HepG2 (cell line): Measurements from ENCODE around the gene BBLN. TPM values are rescaled to one million over a fixed set of nuclear protein-coding genes. Genes with fewer than 3 reads are reported as not detected.
A peak's percentile ranks its signal among the peaks of the same experiment; 100 is the strongest.

Source experiments
- ATAC-seq: fragments of 200-7000 bp; cut with Tn5 transposase; 3 replicates; pipeline ENCODE4 v1.9.1; 2020; ENCODE audit warnings: mild to moderate bottlenecking, moderate library complexity
- BruUV-seq: library from RNA; stranded (reverse); fragments of 400-500 nt; replicated peaks from 2 replicates; lab custom pipeline; 2021; lab: Mats Ljungman, UMichigan
- CTCF ChIA-PET: fragments of 300-600 bp; formaldehyde crosslinking; extraction: SDS; loops from one replicate; lab custom pipeline; 2021; ENCODE audit warnings: low total read pairs, inconsistent platforms, low intra/inter-chr PET ratio; lab: Yijun Ruan, JAX
- POLR2A ChIA-PET: fragments of 350-600 bp; sonication (Branson Sonifier 250); formaldehyde crosslinking; loops from one replicate; lab custom pipeline; 2020; ENCODE audit warnings: antibody characterized with exemption, inconsistent platforms; lab: Yijun Ruan, JAX
- DNase-seq: peaks from one replicate; pipeline ENCODE4 v3.0.0-alpha.2; 2015; ENCODE audit warnings: low spot score
- FAIRE-seq: peaks from 3 replicates; lab custom pipeline; 2011; peaks lifted over from hg19 to GRCh38; lab: Jason Lieb, UNC
- H2AFZ ChIP-seq: one replicate; pipeline ENCODE4 v1.6.1; 2011; ENCODE audit warnings: low read length, inconsistent platforms
- H3K27ac ChIP-seq: fragments of 300-600 bp; 3 replicates; pipeline ENCODE4 v1.8.0; 2011; ENCODE audit warnings: mixed run types, mild to moderate bottlenecking, mixed read lengths, low read length, inconsistent platforms; ENCODE audit not compliant: insufficient read depth; ENCODE audit errors: extremely low read length
- H3K27me3 ChIP-seq, 2 experiments: fragments of 200-600 bp in 1 of 2; 2 replicates in 1 of 2; 3 replicates in 1 of 2; pipeline versions ENCODE4 v1.6.0 to v1.8.0; 2011; ENCODE audit warnings: low read length in 2 of 2, mild to moderate bottlenecking in 2 of 2, moderate library complexity in 2 of 2, inconsistent platforms in 1 of 2; ENCODE audit not compliant: insufficient read depth in 2 of 2, control insufficient read depth in 1 of 2
- H3K36me3 ChIP-seq, 2 experiments: fragments of 200-600 bp in 1 of 2; replicated peaks in 1 of 2; 2 replicates in 1 of 2; 3 replicates in 1 of 2; pipeline versions ENCODE4 v1.5.1 to v1.8.0; 2011; ENCODE audit warnings: low read length in 2 of 2, inconsistent platforms in 1 of 2; ENCODE audit not compliant: insufficient read depth in 2 of 2, control insufficient read depth in 1 of 2
- H3K4me1 ChIP-seq: 2 replicates; pipeline ENCODE4 v1.5.1; 2012; ENCODE audit warnings: low read length, inconsistent platforms; ENCODE audit not compliant: insufficient read depth
- H3K4me2 ChIP-seq: 2 replicates; pipeline ENCODE4 v1.6.0; 2011; ENCODE audit warnings: low read depth, low read length, inconsistent platforms
- H3K4me3 ChIP-seq, 3 experiments: fragments of 200-600 bp in 1 of 3; sonication (generic), shearing (Covaris generic) in 1 of 3; replicated peaks in 1 of 3; 2 replicates each; pipeline ENCODE4 v1.5.1; 2011 to 2016; ENCODE audit warnings: low read length in 3 of 3, inconsistent platforms in 2 of 3, low read depth in 2 of 3, mild to moderate bottlenecking in 2 of 3, control low read depth in 1 of 3, mixed read lengths in 1 of 3; ENCODE audit not compliant: insufficient read depth in 1 of 3
- H3K79me2 ChIP-seq: one replicate; pipeline ENCODE4 v1.6.1; 2011; ENCODE audit warnings: low read length, inconsistent platforms; ENCODE audit not compliant: insufficient read depth
- H3K9ac ChIP-seq: 2 replicates; pipeline ENCODE4 v1.6.0; 2011; ENCODE audit warnings: mild to moderate bottlenecking, low read depth, low read length, inconsistent platforms; ENCODE audit not compliant: insufficient read depth
- H3K9me3 ChIP-seq: 2 replicates; pipeline ENCODE4 v1.5.1; 2012; ENCODE audit warnings: mild to moderate bottlenecking, low read length
- H4K20me1 ChIP-seq: 2 replicates; pipeline ENCODE4 v1.6.0; 2011; ENCODE audit warnings: inconsistent platforms, mild to moderate bottlenecking, low read length, moderate library complexity; ENCODE audit not compliant: insufficient read depth
- HNF4A ChIP-seq: sonication (generic); formaldehyde crosslinking; IDR thresholded peaks from 2 replicates; pipeline ENCODE4 v1.4.0; 2020; ENCODE audit warnings: missing genetic modification reagents
- IKZF1 ChIP-seq: fragments of 450-650 bp; IDR thresholded peaks from 2 replicates; pipeline ENCODE4 v1.7.1; 2016
- ZNF12 ChIP-seq: sonication (generic); formaldehyde crosslinking; IDR thresholded peaks from 2 replicates; pipeline ENCODE4 v1.5.0; 2020; ENCODE audit warnings: missing genetic modification reagents
- ZNF263 ChIP-seq: sonication (generic); formaldehyde crosslinking; IDR thresholded peaks from 2 replicates; pipeline ENCODE4 v1.4.0; 2020; ENCODE audit warnings: missing genetic modification reagents
- ZNF383 ChIP-seq: sonication (generic); formaldehyde crosslinking; IDR thresholded peaks from 2 replicates; pipeline ENCODE4 v1.4.0; 2020; ENCODE audit warnings: missing genetic modification reagents, mild to moderate bottlenecking, borderline replicate concordance
- WGBS: methylation state at CpG from one replicate; pipeline ENCODE4 v1.1.6; 2017; ENCODE audit warnings: low lambda C conversion rate; 5-methylcytosine and 5-hydroxymethylcytosine counted together
- in situ Hi-C: cut with HindIII; loops from 2 replicates; pipeline ENCODE4 v1.10.0; 2017; ENCODE audit warnings: low pct_unique_long_range_greater_than_20kb; ENCODE audit not compliant: extremely low pct_ligation_motif_present
- intact Hi-C: fragments of 100-400 bp; cut with micrococcal nuclease; formaldehyde crosslinking; loops from one replicate; pipeline ENCODE4 v1.10.0; 2022; ENCODE audit not compliant: unreplicated experiment
- polyA plus RNA-seq, 8 experiments: library from polyadenylated mRNA; depleted of rRNA in 3 of 8; stranded (reverse) in 7 of 8; unstranded in 1 of 8; fragments of >200 nt; fragmentation: Illumina TruSeq in 4 of 8; extraction: Trizol in 4 of 8; gene quantifications; 2 replicates each; pipeline versions ENCODE4 v1.2.1 to v1.2.3, GENCODE V29; 2011 to 2016; ENCODE audit warnings: low read depth in 4 of 8, missing spikeins in 1 of 8, mixed read lengths in 1 of 8; ENCODE audit not compliant: insufficient read depth in 1 of 8
- total RNA-seq, 5 experiments: library from RNA; depleted of rRNA; stranded (reverse); fragments of >200 nt; fragmentation: Illumina TruSeq; extraction: Trizol; gene quantifications; 2 replicates each; pipeline ENCODE4 v1.2.3, GENCODE V29; 2016; ENCODE audit warnings: low read depth in 1 of 5
- TF ChIP-seq, protein P1 (sequence below): sonication (generic); formaldehyde crosslinking; IDR thresholded peaks from 2 replicates; pipeline ENCODE4 v1.5.0; 2020; ENCODE audit warnings: missing genetic modification reagents
- TF ChIP-seq, protein P2 (sequence below): sonication (generic); formaldehyde crosslinking; IDR thresholded peaks from 2 replicates; pipeline ENCODE4 v1.5.0; 2020; ENCODE audit warnings: mild to moderate bottlenecking, missing genetic modification reagents, borderline replicate concordance
- TF ChIP-seq, protein P3 (sequence below): sonication (generic); formaldehyde crosslinking; IDR thresholded peaks from 2 replicates; pipeline ENCODE4 v1.9.0; 2021; ENCODE audit warnings: mild to moderate bottlenecking, missing genetic modification reagents

BBLN gene
- total and polyA plus RNA-seq, 2 of the 13 experiments (the other 11 are each of a cell fraction or from before 2014, with no cell fraction given), result 27.6 to 33.1 TPM

DNA sequence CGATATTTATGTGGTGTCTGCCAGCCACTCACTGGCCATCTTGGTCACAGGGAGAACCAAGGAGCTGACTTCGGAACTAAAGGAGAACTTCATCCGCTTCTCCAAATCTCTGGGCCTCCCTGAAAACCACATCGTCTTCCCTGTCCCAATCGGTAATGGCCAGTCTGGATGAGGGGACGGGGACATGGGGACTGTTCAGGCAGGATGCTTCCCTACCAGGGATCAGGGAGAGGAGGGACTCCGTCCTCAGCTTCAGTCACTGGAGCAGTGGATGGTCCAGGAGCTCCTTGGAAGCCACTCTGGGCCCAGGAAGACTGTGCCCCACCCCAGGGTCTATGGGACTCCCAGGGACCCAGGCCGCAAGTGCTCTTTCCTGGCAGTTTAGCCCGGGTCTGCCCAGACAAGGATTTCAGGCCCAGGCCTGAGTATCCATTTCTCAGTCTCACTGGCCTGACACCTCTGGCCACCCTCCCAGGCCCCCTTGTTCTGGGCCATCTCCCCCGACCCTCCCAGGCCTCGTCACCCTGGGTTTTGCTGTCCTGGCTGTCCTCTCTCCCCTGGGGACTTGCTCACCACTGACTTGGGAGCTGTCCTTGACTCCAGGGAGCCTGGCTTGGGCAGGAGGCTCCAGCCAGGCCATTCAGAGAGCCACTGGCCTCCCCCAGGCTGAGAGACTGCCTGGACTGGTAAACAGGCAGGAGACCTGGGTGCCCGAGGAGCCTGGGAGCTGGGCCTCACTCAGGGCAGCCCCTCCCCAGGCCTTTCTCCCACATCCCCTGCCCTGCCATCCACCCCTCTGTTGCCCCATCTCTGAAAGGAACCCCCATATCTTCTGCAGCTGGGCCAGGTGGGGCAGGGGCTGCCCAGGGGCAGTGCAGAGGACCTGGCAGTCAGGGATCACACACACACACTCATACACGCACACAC is 7.7 kb upstream of the BBLN start:
- CTCF ChIA-PET, result no interaction called here
- TF ChIP-seq ZNF383 (CRISPR knock-in tag) (no peak), ZNF263 (CRISPR knock-in tag) (0 out of 2 replicates have a peak, but pooled peaks have one; percentile 6), ZNF12 (CRISPR knock-in tag) (peak; percentile 93), HNF4A (CRISPR knock-in tag) (0 out of 2 replicates have a peak, but pooled peaks have one; percentile 12), IKZF1 (no peak)
- TF ChIP-seq, protein P1, sequence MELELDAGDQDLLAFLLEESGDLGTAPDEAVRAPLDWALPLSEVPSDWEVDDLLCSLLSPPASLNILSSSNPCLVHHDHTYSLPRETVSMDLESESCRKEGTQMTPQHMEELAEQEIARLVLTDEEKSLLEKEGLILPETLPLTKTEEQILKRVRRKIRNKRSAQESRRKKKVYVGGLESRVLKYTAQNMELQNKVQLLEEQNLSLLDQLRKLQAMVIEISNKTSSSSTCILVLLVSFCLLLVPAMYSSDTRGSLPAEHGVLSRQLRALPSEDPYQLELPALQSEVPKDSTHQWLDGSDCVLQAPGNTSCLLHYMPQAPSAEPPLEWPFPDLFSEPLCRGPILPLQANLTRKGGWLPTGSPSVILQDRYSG (CRISPR knock-in tag), result no peak
- TF ChIP-seq, protein P2, sequence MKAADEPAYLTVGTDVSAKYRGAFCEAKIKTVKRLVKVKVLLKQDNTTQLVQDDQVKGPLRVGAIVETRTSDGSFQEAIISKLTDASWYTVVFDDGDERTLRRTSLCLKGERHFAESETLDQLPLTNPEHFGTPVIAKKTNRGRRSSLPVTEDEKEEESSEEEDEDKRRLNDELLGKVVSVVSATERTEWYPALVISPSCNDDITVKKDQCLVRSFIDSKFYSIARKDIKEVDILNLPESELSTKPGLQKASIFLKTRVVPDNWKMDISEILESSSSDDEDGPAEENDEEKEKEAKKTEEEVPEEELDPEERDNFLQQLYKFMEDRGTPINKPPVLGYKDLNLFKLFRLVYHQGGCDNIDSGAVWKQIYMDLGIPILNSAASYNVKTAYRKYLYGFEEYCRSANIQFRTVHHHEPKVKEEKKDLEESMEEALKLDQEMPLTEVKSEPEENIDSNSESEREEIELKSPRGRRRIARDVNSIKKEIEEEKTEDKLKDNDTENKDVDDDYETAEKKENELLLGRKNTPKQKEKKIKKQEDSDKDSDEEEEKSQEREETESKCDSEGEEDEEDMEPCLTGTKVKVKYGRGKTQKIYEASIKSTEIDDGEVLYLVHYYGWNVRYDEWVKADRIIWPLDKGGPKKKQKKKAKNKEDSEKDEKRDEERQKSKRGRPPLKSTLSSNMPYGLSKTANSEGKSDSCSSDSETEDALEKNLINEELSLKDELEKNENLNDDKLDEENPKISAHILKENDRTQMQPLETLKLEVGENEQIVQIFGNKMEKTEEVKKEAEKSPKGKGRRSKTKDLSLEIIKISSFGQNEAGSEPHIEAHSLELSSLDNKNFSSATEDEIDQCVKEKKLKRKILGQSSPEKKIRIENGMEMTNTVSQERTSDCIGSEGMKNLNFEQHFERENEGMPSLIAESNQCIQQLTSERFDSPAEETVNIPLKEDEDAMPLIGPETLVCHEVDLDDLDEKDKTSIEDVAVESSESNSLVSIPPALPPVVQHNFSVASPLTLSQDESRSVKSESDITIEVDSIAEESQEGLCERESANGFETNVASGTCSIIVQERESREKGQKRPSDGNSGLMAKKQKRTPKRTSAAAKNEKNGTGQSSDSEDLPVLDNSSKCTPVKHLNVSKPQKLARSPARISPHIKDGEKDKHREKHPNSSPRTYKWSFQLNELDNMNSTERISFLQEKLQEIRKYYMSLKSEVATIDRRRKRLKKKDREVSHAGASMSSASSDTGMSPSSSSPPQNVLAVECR (CRISPR knock-in tag), result no peak
- TF ChIP-seq, protein P3, sequence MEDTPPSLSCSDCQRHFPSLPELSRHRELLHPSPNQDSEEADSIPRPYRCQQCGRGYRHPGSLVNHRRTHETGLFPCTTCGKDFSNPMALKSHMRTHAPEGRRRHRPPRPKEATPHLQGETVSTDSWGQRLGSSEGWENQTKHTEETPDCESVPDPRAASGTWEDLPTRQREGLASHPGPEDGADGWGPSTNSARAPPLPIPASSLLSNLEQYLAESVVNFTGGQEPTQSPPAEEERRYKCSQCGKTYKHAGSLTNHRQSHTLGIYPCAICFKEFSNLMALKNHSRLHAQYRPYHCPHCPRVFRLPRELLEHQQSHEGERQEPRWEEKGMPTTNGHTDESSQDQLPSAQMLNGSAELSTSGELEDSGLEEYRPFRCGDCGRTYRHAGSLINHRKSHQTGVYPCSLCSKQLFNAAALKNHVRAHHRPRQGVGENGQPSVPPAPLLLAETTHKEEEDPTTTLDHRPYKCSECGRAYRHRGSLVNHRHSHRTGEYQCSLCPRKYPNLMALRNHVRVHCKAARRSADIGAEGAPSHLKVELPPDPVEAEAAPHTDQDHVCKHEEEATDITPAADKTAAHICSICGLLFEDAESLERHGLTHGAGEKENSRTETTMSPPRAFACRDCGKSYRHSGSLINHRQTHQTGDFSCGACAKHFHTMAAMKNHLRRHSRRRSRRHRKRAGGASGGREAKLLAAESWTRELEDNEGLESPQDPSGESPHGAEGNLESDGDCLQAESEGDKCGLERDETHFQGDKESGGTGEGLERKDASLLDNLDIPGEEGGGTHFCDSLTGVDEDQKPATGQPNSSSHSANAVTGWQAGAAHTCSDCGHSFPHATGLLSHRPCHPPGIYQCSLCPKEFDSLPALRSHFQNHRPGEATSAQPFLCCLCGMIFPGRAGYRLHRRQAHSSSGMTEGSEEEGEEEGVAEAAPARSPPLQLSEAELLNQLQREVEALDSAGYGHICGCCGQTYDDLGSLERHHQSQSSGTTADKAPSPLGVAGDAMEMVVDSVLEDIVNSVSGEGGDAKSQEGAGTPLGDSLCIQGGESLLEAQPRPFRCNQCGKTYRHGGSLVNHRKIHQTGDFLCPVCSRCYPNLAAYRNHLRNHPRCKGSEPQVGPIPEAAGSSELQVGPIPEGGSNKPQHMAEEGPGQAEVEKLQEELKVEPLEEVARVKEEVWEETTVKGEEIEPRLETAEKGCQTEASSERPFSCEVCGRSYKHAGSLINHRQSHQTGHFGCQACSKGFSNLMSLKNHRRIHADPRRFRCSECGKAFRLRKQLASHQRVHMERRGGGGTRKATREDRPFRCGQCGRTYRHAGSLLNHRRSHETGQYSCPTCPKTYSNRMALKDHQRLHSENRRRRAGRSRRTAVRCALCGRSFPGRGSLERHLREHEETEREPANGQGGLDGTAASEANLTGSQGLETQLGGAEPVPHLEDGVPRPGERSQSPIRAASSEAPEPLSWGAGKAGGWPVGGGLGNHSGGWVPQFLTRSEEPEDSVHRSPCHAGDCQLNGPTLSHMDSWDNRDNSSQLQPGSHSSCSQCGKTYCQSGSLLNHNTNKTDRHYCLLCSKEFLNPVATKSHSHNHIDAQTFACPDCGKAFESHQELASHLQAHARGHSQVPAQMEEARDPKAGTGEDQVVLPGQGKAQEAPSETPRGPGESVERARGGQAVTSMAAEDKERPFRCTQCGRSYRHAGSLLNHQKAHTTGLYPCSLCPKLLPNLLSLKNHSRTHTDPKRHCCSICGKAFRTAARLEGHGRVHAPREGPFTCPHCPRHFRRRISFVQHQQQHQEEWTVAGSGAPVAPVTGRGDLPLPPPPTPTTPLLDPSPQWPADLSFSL, result 0 out of 2 replicates have a peak, but pooled peaks have one; percentile 27

More for the DNA sequence above, 7.7 kb upstream of the BBLN start:
- no peaks in the 10 kb centered on the region for H3K79me2 ChIP-seq
- no peaks in the 10 kb centered on the region for H3K36me3 ChIP-seq
- H3K27me3 ChIP-seq, result peaks cover 9 to 38% of the 10 kb centered on the region in 2 experiments; a peak in 4 of 5 replicates
- peak overlapping the region; percentile 34; the same call in 1 of the 2 replicates for H3K9ac ChIP-seq
- H4K20me1 ChIP-seq, result no peaks in the 10 kb centered on the region
- peak overlapping the region in 1 of 3 experiments; percentile 53; a peak in 1 of 6 replicates for H3K4me3 ChIP-seq
- no TSS peak for BruUV-seq
- H3K9me3 ChIP-seq, result no peaks in the 10 kb centered on the region
- ATAC-seq (peak; percentile 26), DNase-seq (no peak), FAIRE-seq (no peak)
- in situ Hi-C loops (no loop called here), intact Hi-C loops (no loop called here)
- H3K27ac ChIP-seq, result no peak overlapping the region
- 26% methylated on average over 8 of the region's 13 CpGs for WGBS
- peak overlapping the region; percentile 62 for H3K4me2 ChIP-seq
- H3K4me1 ChIP-seq, result peaks cover 61% of the 10 kb centered on the region
- peak overlapping the region; percentile 23 for H2AFZ ChIP-seq
- POLR2A ChIA-PET, result interaction anchor here (1.8 kb wide), 1 partner anchor 38 kb away, joined by 5 read pairs; no protein-coding TSS in a partner anchor
